ENCODE data around the gene ARHGAP26.
"Not testable (repeated sequence)": the region's sequence is repeated elsewhere in the genome, so short reads cannot be mapped to it uniquely, and the experiment has no call there.

ARHGAP26 gene

DNA sequence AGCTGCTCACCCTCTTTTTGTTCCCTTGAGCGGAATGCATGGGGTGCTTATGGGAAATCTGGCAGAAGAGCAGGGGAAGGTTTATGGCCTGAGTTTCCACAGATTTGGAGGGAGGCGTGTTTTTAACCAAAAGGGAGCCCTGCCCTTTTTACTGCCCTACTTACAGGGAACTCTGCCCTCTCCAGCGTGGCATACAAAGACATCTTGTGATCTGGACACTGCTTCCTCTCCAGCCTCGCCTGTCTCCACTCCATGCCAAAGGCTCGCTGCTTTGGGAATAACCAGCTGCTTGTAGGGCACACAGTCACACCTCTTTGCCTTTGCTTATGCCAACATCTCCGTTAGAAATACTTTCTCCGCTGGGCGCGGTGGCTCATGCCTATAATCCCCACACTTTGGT is 314.2 kb downstream of the ARHGAP26 start:
- H3K4me3 ChIP-seq (ENCODE audit: low read depth, low read length), result no peak overlapping the region
- TF ChIP-seq CTCF (IDR thresholded peaks at IDR 0.05; ENCODE audit: borderline replicate concordance, insufficient read depth, low read depth, low read length), result no peak

DNA sequence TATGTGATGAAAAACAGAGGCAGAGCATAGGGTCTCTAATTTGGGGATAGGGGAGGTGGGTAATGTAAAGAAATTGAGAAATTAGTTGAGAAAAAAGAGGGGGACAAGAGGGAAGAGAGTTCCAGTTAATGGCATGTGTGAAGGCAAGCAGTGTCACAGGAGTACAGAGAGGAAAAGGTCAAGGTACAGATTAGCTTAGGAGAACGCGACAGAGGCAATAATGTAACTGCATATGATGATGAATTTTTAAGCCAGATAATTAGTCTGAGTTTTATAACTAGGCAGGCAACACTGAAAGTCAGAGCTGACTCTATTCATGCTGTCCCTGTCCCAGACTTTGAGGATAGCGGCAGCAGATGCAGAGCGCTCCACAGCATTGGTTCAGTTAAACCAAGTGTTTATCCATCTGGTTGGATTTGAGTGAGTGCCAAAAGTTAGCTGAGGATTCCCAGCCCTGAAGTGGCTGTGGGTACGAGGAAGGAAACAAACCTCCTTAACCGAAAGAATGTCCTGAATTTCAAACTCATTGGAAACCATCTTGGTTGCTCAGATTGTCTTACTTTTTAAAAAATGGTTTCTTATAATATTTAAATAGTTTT is 315.2 kb downstream of the ARHGAP26 start:
- no peak for TF ChIP-seq CTCF (IDR thresholded peaks at IDR 0.05; ENCODE audit: borderline replicate concordance, insufficient read depth, low read depth, low read length)
- H3K4me3 ChIP-seq (ENCODE audit: low read depth, low read length), result no peak overlapping the region

DNA sequence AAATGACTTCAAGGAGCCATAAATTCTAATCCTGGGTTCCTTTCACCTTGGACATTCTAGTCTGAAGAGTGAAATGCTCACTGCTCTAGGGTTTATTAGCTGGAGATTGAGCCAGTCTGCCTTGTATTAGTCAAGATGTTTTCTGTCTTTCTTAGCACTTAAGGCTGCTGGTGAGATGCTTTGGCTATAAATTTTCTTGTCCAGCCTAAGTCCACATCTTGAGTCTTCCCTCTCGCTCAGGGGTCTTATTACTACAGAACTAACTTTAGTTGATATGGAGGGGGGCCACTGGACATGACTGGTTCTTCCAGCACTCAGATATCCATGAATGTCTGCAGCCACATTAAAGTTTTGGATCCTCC is 316.4 kb downstream of the ARHGAP26 start:
- no peak overlapping the region for H3K4me3 ChIP-seq (ENCODE audit: low read depth, low read length)
- TF ChIP-seq CTCF (IDR thresholded peaks at IDR 0.05; ENCODE audit: borderline replicate concordance, insufficient read depth, low read depth, low read length), result no peak

DNA sequence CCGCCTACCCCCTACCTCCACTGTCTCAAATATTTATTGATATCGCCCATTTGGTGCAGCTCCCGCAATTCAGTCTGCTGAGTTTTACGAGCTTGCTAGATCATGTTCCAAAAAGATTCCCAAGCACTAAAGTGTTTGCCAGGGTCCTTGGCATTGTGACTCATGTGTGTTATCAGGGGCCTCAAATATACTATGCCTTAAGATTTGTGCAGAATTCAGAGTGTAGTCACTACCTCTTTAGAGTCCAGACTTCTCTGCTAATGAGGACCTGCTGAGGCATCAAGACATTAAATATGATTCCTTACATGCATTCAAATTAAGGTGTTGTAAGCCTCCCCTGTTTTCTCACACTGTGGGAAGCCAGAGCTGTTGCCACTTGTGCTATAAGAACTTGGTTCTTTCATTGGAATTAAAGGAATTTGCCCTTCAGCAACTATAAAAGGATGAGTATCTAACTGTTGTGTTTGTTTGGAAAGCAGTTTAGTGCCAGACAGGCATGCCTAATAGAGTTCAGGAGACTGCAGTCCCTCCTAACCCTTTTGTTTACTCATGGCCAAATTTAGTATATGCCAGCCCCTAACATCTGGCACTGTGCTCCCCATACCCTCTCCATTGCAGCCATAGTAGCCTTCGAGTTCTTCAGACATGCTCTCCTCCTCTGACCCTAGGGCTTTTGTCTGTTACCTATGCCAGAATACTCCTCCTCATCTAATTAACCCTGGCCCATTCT is 316.9 kb downstream of the ARHGAP26 start:
- no peak for TF ChIP-seq CTCF (IDR thresholded peaks at IDR 0.05; ENCODE audit: borderline replicate concordance, insufficient read depth, low read depth, low read length)
- no peak overlapping the region for H3K4me3 ChIP-seq (ENCODE audit: low read depth, low read length)

- not testable (repeated sequence) for H3K4me3 ChIP-seq (ENCODE audit: low read depth, low read length)
These were observed 318.5 kb downstream of the ARHGAP26 start for GRCh38 chr5:143088702-143089101.

DNA sequence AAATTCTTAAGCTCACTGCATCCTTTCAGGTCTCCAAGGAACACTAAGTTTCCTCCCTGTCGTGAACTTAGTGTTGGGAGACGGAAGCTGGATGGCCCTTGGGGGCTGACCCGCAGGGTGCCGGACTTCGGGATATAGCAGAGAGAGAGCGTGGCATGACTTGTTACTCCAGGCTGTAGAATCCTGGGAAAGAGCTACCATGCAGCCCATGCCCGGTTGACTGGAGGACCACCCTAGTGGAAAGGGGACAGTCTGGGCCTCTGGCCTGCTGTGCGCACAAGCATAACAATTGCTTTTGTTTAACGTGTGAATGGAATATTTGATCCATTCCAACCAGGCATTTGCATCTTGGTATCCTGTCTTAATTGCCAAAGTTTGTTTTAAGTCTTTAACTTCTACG is 319.9 kb downstream of the ARHGAP26 start:
- H3K4me3 ChIP-seq (ENCODE audit: low read depth, low read length), result not testable (repeated sequence)

GRCh38 chr5:143092711-143093451 is 322.7 kb downstream of the ARHGAP26 start:
- H3K4me3 ChIP-seq (ENCODE audit: low read depth, low read length), result not testable (repeated sequence)

GRCh38 chr5:143093452-143094086 is 323.4 kb downstream of the ARHGAP26 start:
- H3K4me3 ChIP-seq (ENCODE audit: low read depth, low read length), result no peak overlapping the region
- TF ChIP-seq CTCF (IDR thresholded peaks at IDR 0.05; ENCODE audit: borderline replicate concordance, insufficient read depth, low read depth, low read length), result no peak
